Activated B cell treated with CpG ODN at 0.5 μM for 24 hours (primary cell): ENCODE measurements around the gene ARHGAP15. TPM values are rescaled to one million over a fixed set of nuclear protein-coding genes. Genes with fewer than 3 reads are reported as not detected.

Experiments
- ATAC-seq: fragments of 200-7000 bp; cut with Tn5 transposase; one replicate; pipeline ENCODE4 v1.10.0; 2021; ENCODE audit warnings: low read depth, mild to moderate bottlenecking, moderate library complexity
- CTCF ChIA-PET: fragments of 350-600 bp; sonication (Branson Sonifier 250); formaldehyde crosslinking; loops from one replicate; lab custom pipeline; 2021; ENCODE audit warnings: antibody characterized with exemption; lab: Charles Lee
- POLR2A ChIA-PET: fragments of 350-600 bp; sonication (Branson Sonifier 250); formaldehyde crosslinking; loops from one replicate; lab custom pipeline; 2021; ENCODE audit warnings: antibody characterized with exemption; lab: Charles Lee
- DNase-seq: peaks from one replicate; pipeline ENCODE4 v3.0.0; 2022
- H3K27ac Mint-ChIP-seq: one replicate; pipeline ENCODE4 v1.8.0; 2020; ENCODE audit warnings: mixed read lengths
- H3K27me3 Mint-ChIP-seq: one replicate; pipeline ENCODE4 v1.8.0; 2021; ENCODE audit warnings: mixed read lengths
- H3K36me3 Mint-ChIP-seq: one replicate; pipeline ENCODE4 v1.8.0; 2021; ENCODE audit warnings: low read depth, mixed read lengths
- H3K4me1 Mint-ChIP-seq: one replicate; pipeline ENCODE4 v1.8.0; 2021; ENCODE audit warnings: mixed read lengths
- H3K4me3 Mint-ChIP-seq: one replicate; pipeline ENCODE4 v1.8.0; 2020; ENCODE audit warnings: mild to moderate bottlenecking, mixed read lengths
- H3K9me3 Mint-ChIP-seq: one replicate; pipeline ENCODE4 v1.8.0; 2020; ENCODE audit warnings: mixed read lengths
- CTCF ChIP-seq: fragments of 200-600 bp; IDR thresholded peaks from one replicate; pipeline ENCODE4 v1.8.0; 2022; ENCODE audit warnings: antibody characterized with exemption, mild to moderate bottlenecking
- intact Hi-C: fragments of 100-400 bp; cut with micrococcal nuclease; formaldehyde crosslinking; loops from one replicate; pipeline ENCODE4 v1.15.1; 2024
- total RNA-seq: library from RNA; stranded (reverse); gene quantifications from 2 replicates; pipeline ENCODE4 v1.2.3, GENCODE V29; 2022

The ARHGAP15 gene
- total RNA-seq, 1 donor from 2014 or later = 112 TPM

GRCh38 chr2:143264851-143265250 is 135.6 kb downstream of the ARHGAP15 start:
- intact Hi-C loops = no loop called here
- ChIA-PET POLR2A (interaction anchor here (0.6 to 1.3 kb wide), 2 partner anchors 13 to 136 kb away, joined by 3 to 6 read pairs; no protein-coding TSS in a partner anchor), CTCF (interaction anchor here (0.7 to 2.2 kb wide), 6 partner anchors 18 to 217 kb away, joined by 3 to 11 read pairs (median 4); no protein-coding TSS in a partner anchor)
- H3K36me3 Mint-ChIP-seq = peaks cover 20% of the 10 kb centered on the region
- ATAC-seq (no peak), DNase-seq (no peak)
- H3K27me3 Mint-ChIP-seq = no peaks in the 10 kb centered on the region
- no peak for TF ChIP-seq CTCF
- peaks cover 28% of the 10 kb centered on the region for H3K4me1 Mint-ChIP-seq
- no peak overlapping the region for H3K27ac Mint-ChIP-seq
- H3K4me3 Mint-ChIP-seq = no peak overlapping the region
- H3K9me3 Mint-ChIP-seq = peaks cover 3% of the 10 kb centered on the region

DNA sequence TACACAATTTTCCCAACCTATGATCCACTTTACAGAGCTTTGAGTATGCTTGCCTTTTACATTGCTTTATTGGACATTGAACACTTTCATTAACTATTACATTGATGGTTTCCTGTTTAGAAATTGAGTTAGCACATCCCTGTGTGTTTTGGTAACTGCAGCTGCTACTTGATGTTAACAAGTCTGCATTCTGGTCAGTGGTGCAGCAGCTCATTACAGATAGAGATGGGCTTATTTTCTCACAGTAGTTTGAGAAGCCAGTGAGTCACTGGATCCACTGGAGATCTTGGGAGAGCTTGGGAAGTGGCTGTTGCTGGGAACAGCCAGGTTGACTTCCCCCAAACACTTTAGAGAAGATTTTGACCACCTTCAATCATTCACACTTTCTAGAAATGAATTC is 150.5 kb downstream of the ARHGAP15 start:
- ATAC-seq (no peak), DNase-seq (no peak)
- Mint-ChIP-seq H3K36me3 (peaks cover 34% of the 10 kb centered on the region), H3K9me3 (no peaks in the 10 kb centered on the region), H3K4me1 (peaks cover 12% of the 10 kb centered on the region), H3K4me3 (no peak overlapping the region), H3K27ac (peak overlapping the region; percentile 27), H3K27me3 (no peaks in the 10 kb centered on the region)
- intact Hi-C loops = loop anchor here (2.0 kb wide), 1 partner anchor 17 kb away; no protein-coding TSS in a partner anchor
- TF ChIP-seq CTCF = no peak
- POLR2A ChIA-PET = no interaction called here
- CTCF ChIA-PET = interaction anchor here (0.6 to 5.0 kb wide), 5 partner anchors 20 to 1042 kb away, joined by 3 to 14 read pairs (median 5); no protein-coding TSS in a partner anchor

DNA sequence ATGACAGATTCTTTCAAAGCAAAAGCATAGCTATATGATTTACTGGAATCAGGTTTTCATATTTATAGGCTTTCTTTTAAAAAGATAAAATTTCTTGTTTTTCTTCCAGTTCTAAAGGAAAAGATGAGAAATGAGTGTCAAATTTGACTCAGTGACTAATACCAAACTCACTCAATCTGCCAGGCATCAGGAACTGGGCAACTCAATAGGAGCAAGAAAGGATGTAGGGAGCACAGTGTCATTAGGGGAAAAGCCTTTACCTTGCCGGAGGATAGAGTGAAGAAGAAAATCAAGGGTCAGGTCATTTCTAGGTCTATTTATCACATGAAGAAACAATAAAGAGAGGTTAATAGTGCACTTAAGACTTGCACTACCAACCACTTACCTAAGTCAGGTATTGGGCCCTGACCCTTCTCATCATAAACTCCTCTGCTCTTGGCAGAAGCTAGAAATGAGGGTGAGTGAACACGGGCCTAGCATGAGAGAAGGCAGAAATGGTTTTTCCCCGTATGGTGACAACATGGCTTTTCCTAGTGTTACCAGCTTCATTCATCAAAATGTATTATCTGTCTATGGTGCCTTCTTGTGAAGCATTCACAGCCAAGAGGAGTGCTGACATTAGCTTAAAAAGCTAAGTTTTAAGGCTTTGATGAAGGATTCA is 151.0 kb downstream of the ARHGAP15 start:
- Mint-ChIP-seq H3K27ac (peak overlapping the region; percentile 27), H3K4me3 (no peak overlapping the region), H3K9me3 (no peaks in the 10 kb centered on the region), H3K36me3 (peaks cover 33% of the 10 kb centered on the region), H3K4me1 (peaks cover 12% of the 10 kb centered on the region), H3K27me3 (no peaks in the 10 kb centered on the region)
- no peak for TF ChIP-seq CTCF
- no peak for DNase-seq
- CTCF ChIA-PET = interaction anchor here (0.6 to 5.0 kb wide), 7 partner anchors 18 to 1041 kb away, joined by 3 to 14 read pairs (median 3); no protein-coding TSS in a partner anchor
- no peak for ATAC-seq
- intact Hi-C loops = loop anchor here (2.0 kb wide), 1 partner anchor 17 kb away; no protein-coding TSS in a partner anchor
- POLR2A ChIA-PET = no interaction called here

- Mint-ChIP-seq H3K36me3 (peaks cover 30% of the 10 kb centered on the region), H3K4me1 (peaks cover 5% of the 10 kb centered on the region), H3K9me3 (no peaks in the 10 kb centered on the region), H3K27ac (no peak overlapping the region), H3K4me3 (no peak overlapping the region), H3K27me3 (no peaks in the 10 kb centered on the region)
- CTCF ChIA-PET = interaction anchor here (1.0 to 5.0 kb wide), 2 partner anchors 24 to 172 kb away, joined by 3 to 14 read pairs; no protein-coding TSS in a partner anchor
- no peak for ATAC-seq
- POLR2A ChIA-PET = no interaction called here
- DNase-seq = no peak
- no peak for TF ChIP-seq CTCF
- intact Hi-C loops = no loop called here
These were observed 153.5 kb downstream of the ARHGAP15 start for GRCh38 chr2:143282684-143283083.

- ATAC-seq (peak; percentile 88), DNase-seq (no peak)
- CTCF ChIA-PET = interaction anchor here (0.6 to 2.1 kb wide), 21 partner anchors 9 to 250 kb away, joined by 3 to 33 read pairs (median 4); no protein-coding TSS in a partner anchor
- TF ChIP-seq CTCF = peak; percentile 72
- intact Hi-C loops = loop anchor here (1.0 kb wide), 3 partner anchors 122 to 250 kb away; no protein-coding TSS in a partner anchor
- Mint-ChIP-seq H3K27ac (no peak overlapping the region), H3K27me3 (no peaks in the 10 kb centered on the region), H3K9me3 (no peaks in the 10 kb centered on the region), H3K4me1 (peaks cover 11% of the 10 kb centered on the region), H3K36me3 (peaks cover 34% of the 10 kb centered on the region), H3K4me3 (no peak overlapping the region)
- POLR2A ChIA-PET = no interaction called here
These were observed 155.0 kb downstream of the ARHGAP15 start for GRCh38 chr2:143284087-143284675.
